Kidney epithelial cell (primary cell): ENCODE results near the gene APOC3. TPM values are rescaled to one million over a fixed set of nuclear protein-coding genes. Genes with fewer than 3 reads are reported as not detected.

ENCODE experiments used
- DNase-seq: peaks from one replicate; pipeline ENCODE4 v3.0.0-alpha.2; 2010; ENCODE audit warnings: low read depth
- H3K27me3 ChIP-seq: 2 replicates; pipeline ENCODE4 v1.6.0; 2011; ENCODE audit warnings: low read length; ENCODE audit not compliant: control insufficient read depth, insufficient read depth
- H3K36me3 ChIP-seq: 2 replicates; pipeline ENCODE4 v1.5.1; 2011; ENCODE audit warnings: low read length; ENCODE audit not compliant: control insufficient read depth, insufficient read depth
- H3K4me3 ChIP-seq: 2 replicates; pipeline ENCODE4 v1.5.1; 2011; ENCODE audit warnings: low read depth, mild to moderate bottlenecking, control low read depth, low read length
- total RNA-seq: library from RNA; depleted of rRNA; stranded (reverse); fragments of >200 nt; gene quantifications from 2 replicates; pipeline ENCODE4 v1.2.3, GENCODE V29; 2015
- TF ChIP-seq, protein P1 (sequence below): IDR thresholded peaks from 2 replicates; pipeline ENCODE4 v1.5.1; 2011; ENCODE audit warnings: mild to moderate bottlenecking, moderate library complexity, low read length, control low read depth, inconsistent platforms; ENCODE audit not compliant: insufficient read depth, poor library complexity, severe bottlenecking

The APOC3 gene
- total RNA-seq, 1 donor from 2014 or later = not detected

DNA sequence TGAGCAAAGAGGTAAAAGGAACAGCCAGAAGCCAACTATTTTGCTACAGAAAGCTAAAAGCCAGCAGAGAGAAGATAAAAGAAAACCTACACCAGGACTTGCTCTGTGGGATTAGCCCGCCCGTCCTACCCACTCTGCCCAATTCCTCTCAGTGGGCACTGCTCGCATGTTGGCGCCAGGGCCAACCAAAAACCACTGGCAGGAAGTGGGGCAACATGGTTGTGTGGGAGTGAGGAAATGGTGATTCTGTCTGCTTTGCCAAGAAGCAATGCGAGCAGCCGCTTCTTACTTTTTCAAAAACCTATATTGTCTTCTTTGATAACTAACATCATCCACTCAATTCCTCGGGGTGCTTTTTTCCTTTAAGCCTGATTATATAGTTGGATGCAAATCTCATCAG, 21.9 kb downstream of the APOC3 start:
- no peak for DNase-seq
- Histone ChIP-seq H3K27me3 (no peaks in the 10 kb centered on the region), H3K36me3 (peaks cover 1% of the 10 kb centered on the region), H3K4me3 (no peak overlapping the region)
- TF ChIP-seq, protein P1, sequence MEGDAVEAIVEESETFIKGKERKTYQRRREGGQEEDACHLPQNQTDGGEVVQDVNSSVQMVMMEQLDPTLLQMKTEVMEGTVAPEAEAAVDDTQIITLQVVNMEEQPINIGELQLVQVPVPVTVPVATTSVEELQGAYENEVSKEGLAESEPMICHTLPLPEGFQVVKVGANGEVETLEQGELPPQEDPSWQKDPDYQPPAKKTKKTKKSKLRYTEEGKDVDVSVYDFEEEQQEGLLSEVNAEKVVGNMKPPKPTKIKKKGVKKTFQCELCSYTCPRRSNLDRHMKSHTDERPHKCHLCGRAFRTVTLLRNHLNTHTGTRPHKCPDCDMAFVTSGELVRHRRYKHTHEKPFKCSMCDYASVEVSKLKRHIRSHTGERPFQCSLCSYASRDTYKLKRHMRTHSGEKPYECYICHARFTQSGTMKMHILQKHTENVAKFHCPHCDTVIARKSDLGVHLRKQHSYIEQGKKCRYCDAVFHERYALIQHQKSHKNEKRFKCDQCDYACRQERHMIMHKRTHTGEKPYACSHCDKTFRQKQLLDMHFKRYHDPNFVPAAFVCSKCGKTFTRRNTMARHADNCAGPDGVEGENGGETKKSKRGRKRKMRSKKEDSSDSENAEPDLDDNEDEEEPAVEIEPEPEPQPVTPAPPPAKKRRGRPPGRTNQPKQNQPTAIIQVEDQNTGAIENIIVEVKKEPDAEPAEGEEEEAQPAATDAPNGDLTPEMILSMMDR = no peak

DNA sequence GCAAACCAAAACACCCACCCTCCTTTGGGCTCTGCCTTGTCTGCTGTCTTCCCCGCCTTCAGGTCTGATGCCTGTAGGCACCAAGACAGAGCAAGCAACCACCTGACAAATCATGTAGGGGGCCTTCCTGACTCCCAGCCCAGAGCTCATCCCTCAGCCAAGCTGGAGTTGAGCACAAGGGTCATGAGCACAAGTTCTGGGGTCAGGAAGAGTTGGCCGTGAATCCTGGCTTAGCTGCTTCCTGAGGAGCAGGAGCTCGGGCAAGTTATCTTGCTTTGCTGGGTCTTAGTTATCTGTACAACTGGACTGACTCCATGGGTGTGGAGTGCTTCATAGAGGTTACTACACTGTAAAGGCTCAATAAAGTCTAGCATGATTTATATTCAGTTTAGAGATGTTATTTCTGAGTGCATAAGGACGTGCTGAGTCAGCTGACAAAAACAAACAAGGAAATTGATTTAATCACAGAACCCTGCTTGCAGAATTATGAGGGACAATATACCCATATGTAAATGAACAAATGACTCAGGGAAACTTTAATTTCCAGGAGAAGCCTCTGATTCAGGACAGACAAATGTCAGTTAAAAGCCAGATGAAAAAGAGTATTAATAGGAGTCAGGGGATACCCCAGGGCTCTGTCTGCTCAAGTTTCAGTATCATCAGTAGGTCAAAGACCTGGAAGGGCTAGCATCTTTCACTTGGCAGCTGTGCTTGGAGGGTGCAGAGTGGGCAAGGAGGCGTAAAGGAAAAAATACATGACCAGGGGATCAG, 22.7 kb downstream of the APOC3 start:
- Histone ChIP-seq H3K36me3 (peaks cover 1% of the 10 kb centered on the region), H3K4me3 (no peak overlapping the region), H3K27me3 (no peaks in the 10 kb centered on the region)
- no peak for DNase-seq
- TF ChIP-seq, protein P1 = no peak

DNA sequence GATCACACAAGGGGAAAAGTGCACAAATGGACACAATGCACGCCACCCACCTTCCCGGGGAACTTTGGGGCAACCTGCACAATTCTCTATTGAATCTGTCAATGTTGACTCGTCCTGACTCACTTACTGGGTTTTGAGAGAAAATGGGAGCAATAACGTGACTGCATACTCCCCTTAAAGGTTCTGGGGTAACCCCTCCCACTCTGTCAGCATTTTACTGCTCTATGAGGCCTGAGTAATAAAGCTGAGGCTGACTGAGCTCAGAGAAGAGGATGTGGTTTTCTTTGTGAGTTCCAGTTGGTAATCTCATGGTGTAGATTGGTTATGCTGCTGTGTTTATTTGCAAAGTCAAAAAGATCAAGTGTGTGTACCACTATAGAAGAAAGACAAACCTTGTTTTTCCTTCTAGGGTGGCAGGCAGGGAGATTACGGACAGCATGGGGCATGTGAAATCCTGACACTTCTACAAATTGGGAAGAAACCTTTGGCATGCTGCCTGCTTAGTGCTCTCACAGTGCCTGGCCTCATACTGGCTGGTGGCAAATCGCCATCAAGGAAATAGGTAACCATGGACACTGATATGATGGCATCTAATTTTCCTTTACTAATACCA, 23.9 kb downstream of the APOC3 start:
- peak; percentile 88 for DNase-seq
- Histone ChIP-seq H3K36me3 (no peaks in the 10 kb centered on the region), H3K27me3 (no peaks in the 10 kb centered on the region), H3K4me3 (no peak overlapping the region)
- TF ChIP-seq, protein P1 = no peak

DNA sequence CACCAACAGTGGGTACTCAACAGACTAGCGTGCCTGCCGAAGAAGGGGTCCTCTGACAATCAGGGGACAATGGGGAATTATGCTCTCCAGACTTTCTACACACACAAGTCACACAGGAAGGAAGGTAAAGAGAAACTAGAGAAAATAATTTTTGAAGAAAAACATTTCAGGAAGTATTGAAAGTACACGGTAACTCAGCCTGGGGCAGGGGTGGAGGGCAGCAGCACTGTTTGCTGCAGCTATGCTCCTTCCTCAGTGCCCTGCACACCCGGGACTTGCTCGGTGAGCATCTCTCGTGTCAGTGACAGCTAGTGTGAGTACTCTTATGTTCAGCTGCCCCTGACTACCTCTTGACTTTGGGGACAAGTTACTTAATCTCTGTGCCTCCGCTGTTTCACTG, 25.7 kb downstream of the APOC3 start:
- Histone ChIP-seq H3K27me3 (no peaks in the 10 kb centered on the region), H3K36me3 (peaks cover 2% of the 10 kb centered on the region), H3K4me3 (no peak overlapping the region)
- DNase-seq = no peak
- TF ChIP-seq, protein P1 = no peak

DNA sequence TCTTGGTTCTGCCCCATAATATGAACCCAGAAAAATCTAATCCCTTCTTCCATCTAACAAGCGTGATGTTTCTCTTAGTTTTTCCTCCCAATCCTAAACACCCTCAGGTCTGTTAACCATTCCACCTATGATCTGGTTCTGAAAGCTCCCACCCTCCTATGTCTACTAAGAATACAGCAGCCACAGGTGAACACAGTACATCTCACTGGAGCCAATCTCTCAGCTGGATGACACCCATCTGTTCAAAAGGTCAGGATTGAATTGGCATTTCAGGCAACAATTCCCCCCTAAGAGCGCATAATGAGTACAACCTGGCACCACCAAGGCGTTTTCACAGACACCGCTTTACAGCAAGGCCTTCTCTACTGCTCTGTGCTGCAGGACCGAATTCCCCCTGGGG, 26.7 kb downstream of the APOC3 start:
- Histone ChIP-seq H3K4me3 (no peak overlapping the region), H3K36me3 (peaks cover 2% of the 10 kb centered on the region), H3K27me3 (no peaks in the 10 kb centered on the region)
- no peak for DNase-seq
- TF ChIP-seq, protein P1 = no peak
